ENCODE measurements around the gene CSTB.

The CSTB gene

GRCh38 chr21:43767498-43767983 is 8.6 kb downstream of the CSTB start:
- no peak for DNase-seq

- DNase-seq, result no peak
These were observed 9.2 kb downstream of the CSTB start for GRCh38 chr21:43766734-43767497.

- peak; percentile 24 for DNase-seq
These were observed 11.3 kb downstream of the CSTB start for GRCh38 chr21:43764576-43765495.

GRCh38 chr21:43763901-43764523 is 12.1 kb downstream of the CSTB start:
- DNase-seq, result no peak

- DNase-seq, result no peak
These were observed 13.6 kb downstream of the CSTB start for GRCh38 chr21:43762303-43763128.

GRCh38 chr21:43761886-43762285 is 14.2 kb downstream of the CSTB start:
- DNase-seq, result no peak

- DNase-seq, result no peak
These were observed 15.6 kb downstream of the CSTB start for GRCh38 chr21:43760391-43760958.

GRCh38 chr21:43759651-43760050 is 16.5 kb downstream of the CSTB start:
- no peak for DNase-seq

- DNase-seq, result no peak
These were observed 17.3 kb downstream of the CSTB start for GRCh38 chr21:43758811-43759210.

- peak; percentile 42 for DNase-seq
These were observed 17.9 kb downstream of the CSTB start for GRCh38 chr21:43758111-43758641.

GRCh38 chr21:43757601-43758000 is 18.5 kb downstream of the CSTB start:
- DNase-seq, result no peak

- no peak for DNase-seq
These were observed 20.1 kb downstream of the CSTB start for GRCh38 chr21:43755820-43756594.

- no peak for DNase-seq
These were observed 20.9 kb downstream of the CSTB start for GRCh38 chr21:43754948-43755781.

GRCh38 chr21:43753439-43753799 is 22.7 kb downstream of the CSTB start:
- no peak for DNase-seq

- no peak for DNase-seq
These were observed 23.2 kb downstream of the CSTB start for GRCh38 chr21:43752758-43753438.

- DNase-seq, result no peak
These were observed 24.0 kb downstream of the CSTB start for GRCh38 chr21:43751955-43752591.

- DNase-seq, result no peak
These were observed 25.6 kb downstream of the CSTB start for GRCh38 chr21:43750339-43751033.

GRCh38 chr21:43749651-43750262 is 26.4 kb downstream of the CSTB start:
- no peak for DNase-seq

All from fibroblast of skin of scalp (primary cell).